GM23248 (cell line): Measurements from ENCODE around the gene CLECL1. TPM values are rescaled to one million over a fixed set of nuclear protein-coding genes. Genes with fewer than 3 reads are reported as not detected.

Source experiments
- DNase-seq: peaks from one replicate; pipeline ENCODE4 v3.0.0-alpha.2; 2015
- H2AFZ ChIP-seq: fragments of 200-600 bp; sonication (generic); 2 replicates; pipeline ENCODE4 v1.6.1; 2016; ENCODE audit warnings: antibody characterized with exemption
- H3F3A ChIP-seq: fragments of 200-600 bp; sonication (generic); 2 replicates; pipeline ENCODE4 v1.6.1; 2016; ENCODE audit warnings: mild to moderate bottlenecking, antibody characterized with exemption, mixed run types; ENCODE audit not compliant: insufficient read depth
- H3K27ac ChIP-seq: fragments of 200-600 bp; sonication (generic); 2 replicates; pipeline ENCODE4 v1.5.1; 2016; ENCODE audit warnings: mild to moderate bottlenecking
- H3K27me3 ChIP-seq: fragments of 200-600 bp; sonication (generic); replicated peaks from 2 replicates; pipeline ENCODE4 v1.6.1; 2016; ENCODE audit warnings: mild to moderate bottlenecking; ENCODE audit not compliant: insufficient read depth
- H3K36me3 ChIP-seq: fragments of 200-600 bp; sonication (generic); 2 replicates; pipeline ENCODE4 v1.6.1; 2016; ENCODE audit warnings: low read depth, mild to moderate bottlenecking
- H3K4me1 ChIP-seq: fragments of 200-600 bp; sonication (generic); 2 replicates; pipeline ENCODE4 v1.6.1; 2016; ENCODE audit warnings: mild to moderate bottlenecking; ENCODE audit not compliant: insufficient read depth
- H3K4me2 ChIP-seq: fragments of 200-600 bp; sonication (generic); one replicate; pipeline ENCODE4 v1.6.1; 2016; ENCODE audit warnings: mild to moderate bottlenecking; ENCODE audit not compliant: unreplicated experiment
- H3K4me3 ChIP-seq: fragments of 200-600 bp; sonication (generic); 2 replicates; pipeline ENCODE4 v1.5.1; 2016; ENCODE audit warnings: mild to moderate bottlenecking
- H3K79me2 ChIP-seq: fragments of 200-600 bp; sonication (generic); 2 replicates; pipeline ENCODE4 v1.6.1; 2016; ENCODE audit warnings: mild to moderate bottlenecking; ENCODE audit not compliant: insufficient read depth
- H3K9ac ChIP-seq: fragments of 200-600 bp; sonication (generic); 2 replicates; pipeline ENCODE4 v1.6.1; 2016; ENCODE audit warnings: mild to moderate bottlenecking
- H3K9me2 ChIP-seq: fragments of 200-600 bp; sonication (generic); 2 replicates; pipeline ENCODE4 v1.6.1; 2016; ENCODE audit warnings: mixed run types, mild to moderate bottlenecking, moderate library complexity; ENCODE audit not compliant: insufficient read depth
- H3K9me3 ChIP-seq: fragments of 200-600 bp; sonication (generic); one replicate; pipeline ENCODE4 v1.6.1; 2017; ENCODE audit warnings: low read depth
- H4K20me1 ChIP-seq: fragments of 200-600 bp; sonication (generic); 2 replicates; pipeline ENCODE4 v1.6.0; 2016; ENCODE audit not compliant: insufficient read depth
- EZH2 ChIP-seq: fragments of 200-600 bp; sonication (generic); IDR thresholded peaks from 2 replicates; pipeline ENCODE4 v1.6.1; 2018; ENCODE audit warnings: antibody characterized with exemption, mild to moderate bottlenecking; ENCODE audit not compliant: insufficient read depth, poor library complexity, severe bottlenecking
- EZH2phosphoT487 ChIP-seq: fragments of 200-600 bp; sonication (generic); IDR thresholded peaks from 2 replicates; pipeline ENCODE4 v1.6.1; 2018; ENCODE audit warnings: antibody characterized with exemption, moderate library complexity, mild to moderate bottlenecking, low read depth; ENCODE audit not compliant: insufficient read depth
- WGBS, 2 experiments: methylation state at CpG; one replicate each; pipeline ENCODE4 v1.1.6; 2015 to 2017; ENCODE audit warnings: low lambda C conversion rate in 2 of 2, low coverage in 1 of 2; ENCODE audit errors: missing lambda C conversion rate in 2 of 2; 5-methylcytosine and 5-hydroxymethylcytosine counted together
- in situ Hi-C: fragments of 300-500 bp; cut with MboI; formaldehyde crosslinking; loops from 2 replicates; pipeline ENCODE4 v1.15.0; 2020
- polyA plus RNA-seq: library from polyadenylated mRNA; unstranded; fragments of >200 nt; fragmentation: Nextera tagmentation; extraction: Ambion mirVana; gene quantifications from 2 replicates; pipeline ENCODE4 v1.2.1, GENCODE V29; 2016
- total RNA-seq: library from RNA; depleted of rRNA; stranded (reverse); fragments of >200 nt; shearing (Covaris generic); gene quantifications from 2 replicates; pipeline ENCODE4 v1.2.3, GENCODE V29; 2014

CLECL1 gene
- total and polyA plus RNA-seq, 2 experiments from 2014 or later = not detected

GRCh38 chr12:9751204-9752144 is 18.6 kb upstream of the CLECL1 start:
- Histone ChIP-seq H3K36me3 (no peaks in the 10 kb centered on the region), H3K9me2 (no peaks in the 10 kb centered on the region), H3K4me2 (peak overlapping the region; percentile 89), H3K27me3 (peaks cover 13% of the 10 kb centered on the region; the same call in 1 of the 2 replicates), H2AFZ (peak overlapping the region; percentile 67; the same call in 1 of the 2 replicates), H4K20me1 (no peaks in the 10 kb centered on the region), H3K9ac (0 out of 2 replicates have a peak overlapping the region, but pooled peaks have one; percentile 13), H3K4me3 (peak overlapping the region; percentile 47), H3K9me3 (no peaks in the 10 kb centered on the region), H3F3A (no peaks in the 10 kb centered on the region), H3K4me1 (peaks cover 4% of the 10 kb centered on the region; the same call in 1 of the 2 replicates), H3K27ac (no peak overlapping the region), H3K79me2 (no peaks in the 10 kb centered on the region)
- TF ChIP-seq EZH2 (no peak), EZH2phosphoT487 (no peak)
- WGBS, 2 experiments = 34 to 37% methylated on average over 9 of the region's 9 CpGs
- in situ Hi-C loops = no loop called here
- peak; percentile 69 for DNase-seq

GRCh38 chr12:9750276-9751203 is 17.6 kb upstream of the CLECL1 start:
- H3K4me1 ChIP-seq = peaks cover 4% of the 10 kb centered on the region; the same call in 1 of the 2 replicates
- H3K9ac ChIP-seq = 0 out of 2 replicates have a peak overlapping the region, but pooled peaks have one; percentile 13
- H3K9me2 ChIP-seq = no peaks in the 10 kb centered on the region
- no peaks in the 10 kb centered on the region for H3K36me3 ChIP-seq
- no peaks in the 10 kb centered on the region for H4K20me1 ChIP-seq
- DNase-seq = peak; percentile 73
- peak overlapping the region; percentile 67 for H2AFZ ChIP-seq
- peaks cover 13% of the 10 kb centered on the region; the same call in 1 of the 2 replicates for H3K27me3 ChIP-seq
- H3K4me3 ChIP-seq = peak overlapping the region; percentile 47
- no peak overlapping the region for H3K27ac ChIP-seq
- in situ Hi-C loops = no loop called here
- no peaks in the 10 kb centered on the region for H3K79me2 ChIP-seq
- 11 to 12% methylated on average over 20 of the region's 20 CpGs for WGBS, 2 experiments
- no peaks in the 10 kb centered on the region for H3F3A ChIP-seq
- TF ChIP-seq EZH2 = no peak
- no peak for TF ChIP-seq EZH2phosphoT487
- no peaks in the 10 kb centered on the region for H3K9me3 ChIP-seq
- H3K4me2 ChIP-seq = peak overlapping the region; percentile 89

- peaks cover 9% of the 10 kb centered on the region for H3K27me3 ChIP-seq
- H4K20me1 ChIP-seq = no peaks in the 10 kb centered on the region
- DNase-seq = no peak
- H3K4me1 ChIP-seq = peaks cover 4% of the 10 kb centered on the region; the same call in 1 of the 2 replicates
- TF ChIP-seq EZH2phosphoT487 (no peak), EZH2 (no peak)
- in situ Hi-C loops = no loop called here
- WGBS, 2 experiments = 0% methylated on average over 1 of the region's 1 CpG
- H3K27ac ChIP-seq = no peak overlapping the region
- no peak overlapping the region for H2AFZ ChIP-seq
- no peaks in the 10 kb centered on the region for H3K79me2 ChIP-seq
- H3K9me3 ChIP-seq = no peaks in the 10 kb centered on the region
- no peaks in the 10 kb centered on the region for H3F3A ChIP-seq
- H3K36me3 ChIP-seq = no peaks in the 10 kb centered on the region
- H3K9me2 ChIP-seq = no peaks in the 10 kb centered on the region
- H3K4me2 ChIP-seq = no peak overlapping the region
- no peak overlapping the region for H3K9ac ChIP-seq
- no peak overlapping the region for H3K4me3 ChIP-seq
Measured at GRCh38 chr12:9749640-9750039, 16.7 kb upstream of the CLECL1 start.

GRCh38 chr12:9745199-9745598 is 12.3 kb upstream of the CLECL1 start:
- no peaks in the 10 kb centered on the region for H3K9me2 ChIP-seq
- H3K4me3 ChIP-seq = no peak overlapping the region
- no peaks in the 10 kb centered on the region for H3F3A ChIP-seq
- no peaks in the 10 kb centered on the region for H3K36me3 ChIP-seq
- no peaks in the 10 kb centered on the region for H4K20me1 ChIP-seq
- 68 to 71% methylated on average over 3 of the region's 3 CpGs for WGBS, 2 experiments
- H3K9me3 ChIP-seq = no peaks in the 10 kb centered on the region
- H3K4me1 ChIP-seq = no peaks in the 10 kb centered on the region
- in situ Hi-C loops = no loop called here
- no peak for DNase-seq
- H3K27me3 ChIP-seq = peaks cover 12% of the 10 kb centered on the region; the same call in 1 of the 2 replicates
- H2AFZ ChIP-seq = no peak overlapping the region
- TF ChIP-seq EZH2 (no peak), EZH2phosphoT487 (no peak)
- no peaks in the 10 kb centered on the region for H3K79me2 ChIP-seq
- H3K9ac ChIP-seq = no peak overlapping the region
- no peak overlapping the region for H3K4me2 ChIP-seq
- no peak overlapping the region for H3K27ac ChIP-seq
